GM10248 (cell line): ENCODE data around the gene DIP2A.

Experiments
- CTCF ChIA-PET: fragments of 300-600 bp; sonication (Branson Sonifier 250); formaldehyde crosslinking; extraction: SDS; loops from one replicate; lab custom pipeline; 2021; ENCODE audit warnings: antibody characterized with exemption; lab: Yijun Ruan, JAX
- POLR2A ChIA-PET: fragments of 350-650 bp; sonication (Branson Sonifier 250); formaldehyde crosslinking; extraction: SDS; loops from one replicate; lab custom pipeline; 2020; ENCODE audit warnings: antibody characterized with exemption; lab: Yijun Ruan, JAX
- DNase-seq: peaks from one replicate; pipeline ENCODE4 v3.0.0; 2012; ENCODE audit errors: extremely low spot score
- CTCF ChIP-seq: IDR thresholded peaks from 2 replicates; pipeline ENCODE4 v1.5.1; 2012; ENCODE audit warnings: mild to moderate bottlenecking, low read depth; ENCODE audit errors: extremely low read depth, missing control alignments, control extremely low read depth

The DIP2A gene

GRCh38 chr21:46436621-46437020 is 22.1 kb upstream of the DIP2A start:
- ChIA-PET POLR2A (no interaction called here), CTCF (interaction anchor here (1.0 to 1.9 kb wide), 2 partner anchors 11 to 294 kb away, joined by 4 to 5 read pairs; no protein-coding TSS in a partner anchor)
- TF ChIP-seq CTCF: no peak
- no peak for DNase-seq

DNA sequence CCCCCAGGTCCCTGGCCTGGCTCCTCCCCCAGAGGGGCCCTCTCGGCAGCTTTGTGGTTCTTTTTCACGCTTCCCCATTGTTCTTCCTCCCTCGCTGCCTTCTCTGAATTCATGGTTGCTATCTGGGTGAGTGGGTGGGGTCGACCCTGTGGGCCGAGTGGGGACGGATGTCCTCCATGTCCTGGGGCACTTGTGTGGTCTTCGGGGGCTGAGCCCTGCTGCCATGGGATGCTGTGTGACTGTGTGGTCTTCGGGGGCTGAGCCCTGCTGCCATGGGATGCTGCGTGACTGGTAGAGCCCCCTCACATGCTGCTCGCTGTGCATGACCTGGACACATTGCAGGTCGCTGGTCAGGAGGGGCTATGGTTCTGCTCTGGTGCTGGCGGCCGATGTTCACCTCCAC is 21.6 kb upstream of the DIP2A start:
- ChIA-PET POLR2A (no interaction called here), CTCF (interaction anchor here (1.0 to 1.9 kb wide), 3 partner anchors 11 to 294 kb away, joined by 4 to 5 read pairs (median 4); no protein-coding TSS in a partner anchor)
- TF ChIP-seq CTCF: no peak
- DNase-seq: no peak

GRCh38 chr21:46437511-46437910 is 21.2 kb upstream of the DIP2A start:
- no peak for DNase-seq
- POLR2A ChIA-PET: no interaction called here
- CTCF ChIA-PET: interaction anchor here (1.0 to 1.9 kb wide), 3 partner anchors 12 to 295 kb away, joined by 4 to 5 read pairs (median 4); no protein-coding TSS in a partner anchor
- TF ChIP-seq CTCF: no peak

GRCh38 chr21:46438241-46438640 is 20.4 kb upstream of the DIP2A start:
- ChIA-PET CTCF (interaction anchor here (1.5 to 1.9 kb wide), 2 partner anchors 19 to 295 kb away, joined by 4 to 5 read pairs; no protein-coding TSS in a partner anchor), POLR2A (no interaction called here)
- no peak for TF ChIP-seq CTCF
- no peak for DNase-seq

- ChIA-PET CTCF (interaction anchor here (1.6 kb wide), 1 partner anchor 12 kb away, joined by 4 read pairs; no protein-coding TSS in a partner anchor), POLR2A (no interaction called here)
- DNase-seq: no peak
- TF ChIP-seq CTCF: no peak
These were observed 18.8 kb upstream of the DIP2A start for GRCh38 chr21:46439906-46440305.

- POLR2A ChIA-PET: no interaction called here
- CTCF ChIA-PET: no interaction called here
- no peak for TF ChIP-seq CTCF
- DNase-seq: no peak
These were observed 17.4 kb upstream of the DIP2A start for GRCh38 chr21:46441331-46441730.
